IMR-90 (cell line): ENCODE data around the gene CALU. TPM values are rescaled to one million over a fixed set of nuclear protein-coding genes. Genes with fewer than 3 reads are reported as not detected.

Source experiments
- ATAC-seq: fragments of 200-7000 bp; cut with Tn5 transposase; 2 replicates; pipeline ENCODE4 v1.9.1; 2020; ENCODE audit warnings: low read depth, mild to moderate bottlenecking, moderate library complexity
- BruUV-seq: library from RNA; stranded (reverse); fragments of 400-500 nt; replicated peaks from 2 replicates; lab custom pipeline; 2021; lab: Mats Ljungman, UMichigan
- CTCF ChIA-PET: fragments of 300-600 bp; formaldehyde crosslinking; extraction: SDS; loops from one replicate; lab custom pipeline; 2021; ENCODE audit warnings: antibody characterized with exemption; lab: Yijun Ruan, JAX
- POLR2A ChIA-PET: fragments of 300-600 bp; sonication (Branson Sonifier 250); formaldehyde crosslinking; loops from one replicate; lab custom pipeline; 2022; ENCODE audit warnings: antibody characterized with exemption; ENCODE audit not compliant: unreplicated experiment; lab: Charles Lee
- DNase-seq: peaks from one replicate; pipeline ENCODE4 v3.0.0; 2013
- H2AFZ ChIP-seq: replicated peaks from 2 replicates; pipeline ENCODE3; 2013; ENCODE audit warnings: low read length, mild to moderate bottlenecking; ENCODE audit not compliant: poor library complexity
- H2AK5ac ChIP-seq: 2 replicates; pipeline ENCODE4 v1.6.1; 2013; ENCODE audit warnings: low read depth, low read length, inconsistent platforms
- H2AK9ac ChIP-seq: replicated peaks from 2 replicates; pipeline ENCODE3; 2013; ENCODE audit warnings: mild to moderate bottlenecking, low read depth, low read length, moderate library complexity; ENCODE audit not compliant: poor library complexity
- H2BK120ac ChIP-seq: 2 replicates; pipeline ENCODE4 v1.6.1; 2013; ENCODE audit warnings: low read depth, low read length, inconsistent platforms
- H2BK15ac ChIP-seq: 3 replicates; pipeline ENCODE4 v1.6.1; 2013; ENCODE audit warnings: low read depth, low read length, inconsistent platforms
- H2BK20ac ChIP-seq: 2 replicates; pipeline ENCODE4 v1.6.1; 2013; ENCODE audit warnings: low read depth, mild to moderate bottlenecking, inconsistent platforms, low read length, moderate library complexity
- H2BK5ac ChIP-seq: 2 replicates; pipeline ENCODE4 v1.6.1; 2013; ENCODE audit warnings: mild to moderate bottlenecking, low read depth, low read length, inconsistent platforms; ENCODE audit not compliant: poor library complexity, severe bottlenecking
- H3K14ac ChIP-seq: replicated peaks from 2 replicates; pipeline ENCODE4 v1.6.1; 2013; ENCODE audit warnings: low read depth, low read length, inconsistent platforms
- H3K18ac ChIP-seq: 2 replicates; pipeline ENCODE4 v1.6.1; 2013; ENCODE audit warnings: low read depth, low read length, control low read depth
- H3K23ac ChIP-seq: 2 replicates; pipeline ENCODE4 v1.6.1; 2013; ENCODE audit warnings: low read depth, low read length, inconsistent platforms
- H3K27ac ChIP-seq: 2 replicates; pipeline ENCODE4 v1.5.1; 2013; ENCODE audit warnings: mild to moderate bottlenecking, control low read depth, low read length; ENCODE audit not compliant: insufficient read depth
- H3K27me3 ChIP-seq: 2 replicates; pipeline ENCODE4 v1.6.1; 2013; ENCODE audit warnings: low read length; ENCODE audit not compliant: control insufficient read depth, insufficient read depth
- H3K36me3 ChIP-seq: 2 replicates; pipeline ENCODE4 v1.6.1; 2013; ENCODE audit warnings: low read length, mixed read lengths; ENCODE audit not compliant: control insufficient read depth, insufficient read depth
- H3K4ac ChIP-seq: 2 replicates; pipeline ENCODE4 v1.6.1; 2013; ENCODE audit warnings: low read depth, low read length, inconsistent platforms
- H3K4me1 ChIP-seq: 2 replicates; pipeline ENCODE4 v1.6.1; 2013; ENCODE audit warnings: low read length, mixed read lengths; ENCODE audit not compliant: control insufficient read depth, insufficient read depth
- H3K4me2 ChIP-seq: 2 replicates; pipeline ENCODE4 v1.6.1; 2013; ENCODE audit warnings: low read depth, mild to moderate bottlenecking, control low read depth, low read length, moderate library complexity
- H3K4me3 ChIP-seq: 2 replicates; pipeline ENCODE4 v1.5.1; 2013; ENCODE audit warnings: low read depth, mild to moderate bottlenecking, control low read depth, low read length, moderate library complexity; ENCODE audit not compliant: insufficient read depth
- H3K56ac ChIP-seq: 2 replicates; pipeline ENCODE4 v1.6.1; 2013; ENCODE audit warnings: low read length, inconsistent platforms; ENCODE audit not compliant: insufficient read depth; ENCODE audit errors: extremely low read depth
- H3K79me1 ChIP-seq, 2 experiments: 2 replicates each; pipeline ENCODE4 v1.6.1; 2013; ENCODE audit warnings: low read length in 2 of 2, inconsistent platforms in 1 of 2, low read depth in 1 of 2
- H3K9ac ChIP-seq: 2 replicates; pipeline ENCODE4 v1.6.1; 2013; ENCODE audit warnings: low read depth, low read length, control low read depth
- H3K9me1 ChIP-seq: 2 replicates; pipeline ENCODE4 v1.6.1; 2013; ENCODE audit warnings: low read length, inconsistent platforms; ENCODE audit not compliant: insufficient read depth
- H3K9me3 ChIP-seq: 2 replicates; pipeline ENCODE4 v1.6.1; 2013; ENCODE audit warnings: low read length; ENCODE audit not compliant: control insufficient read depth, insufficient read depth
- H4K20me1 ChIP-seq: 2 replicates; pipeline ENCODE4 v1.6.1; 2013; ENCODE audit warnings: low read length, inconsistent platforms; ENCODE audit not compliant: insufficient read depth
- H4K5ac ChIP-seq: 2 replicates; pipeline ENCODE4 v1.6.1; 2013; ENCODE audit warnings: mild to moderate bottlenecking, low read depth, low read length, control low read depth
- H4K8ac ChIP-seq, 2 experiments: 2 replicates each; pipeline ENCODE4 v1.6.1; 2013; ENCODE audit warnings: low read depth in 2 of 2, low read length in 2 of 2, control low read depth in 1 of 2, inconsistent platforms in 1 of 2
- H4K91ac ChIP-seq: 2 replicates; pipeline ENCODE4 v1.6.1; 2013; ENCODE audit warnings: low read depth, low read length, inconsistent platforms; ENCODE audit not compliant: insufficient read depth
- CEBPB ChIP-seq: IDR thresholded peaks from 2 replicates; pipeline ENCODE4 v1.6.1; 2012; ENCODE audit warnings: low read depth, low read length, improper control_type of control experiment
- CHD1 ChIP-seq: IDR thresholded peaks from 2 replicates; pipeline ENCODE4 v1.6.1; 2012; ENCODE audit warnings: low read depth, low read length, improper control_type of control experiment
- MXI1 ChIP-seq: IDR thresholded peaks from 2 replicates; pipeline ENCODE4 v1.6.1; 2012; ENCODE audit warnings: low read depth, mild to moderate bottlenecking, low read length, moderate library complexity, borderline replicate concordance
- RCOR1 ChIP-seq: IDR thresholded peaks from 2 replicates; pipeline ENCODE4 v1.6.1; 2012; ENCODE audit warnings: mild to moderate bottlenecking, low read length, improper control_type of control experiment; ENCODE audit not compliant: insufficient replicate concordance
- WGBS, 2 experiments: methylation state at CpG; one replicate each; pipeline versions ENCODE4 v1.1.5 to v1.1.7; 2013; ENCODE audit warnings: missing lambda C conversion rate in 2 of 2; ENCODE audit not compliant: insufficient read length in 1 of 2; ENCODE audit errors: extremely low coverage in 2 of 2; 5-methylcytosine and 5-hydroxymethylcytosine counted together
- dilution Hi-C: fragments of 300-500 bp; cut with HindIII; formaldehyde crosslinking; loops from one replicate; pipeline ENCODE4 v1.14.3; 2018; ENCODE audit warnings: low sequenced_read_pairs; ENCODE audit not compliant: unreplicated experiment
- in situ Hi-C: fragments of 300-500 bp; cut with MboI; formaldehyde crosslinking; loops from 3 replicates; pipeline ENCODE4 v1.14.3; 2019; ENCODE audit warnings: low sequenced_read_pairs, inconsistent platforms, mixed read lengths
- intact Hi-C: fragments of 100-400 bp; cut with micrococcal nuclease; formaldehyde crosslinking; loops from 2 replicates; pipeline ENCODE4 v1.10.0; 2022
- polyA plus RNA-seq, 3 experiments: library from polyadenylated mRNA; depleted of rRNA; stranded (reverse); fragments of >200 nt; gene quantifications; 2 replicates each; pipeline ENCODE4 v1.2.3, GENCODE V29; 2012; ENCODE audit warnings: low replicate concordance in 1 of 3
- total RNA-seq: library from RNA; depleted of rRNA; stranded (reverse); fragments of >200 nt; gene quantifications from 2 replicates; pipeline ENCODE4 v1.2.3, GENCODE V29; 2012

The CALU gene
- total and polyA plus RNA-seq, 2 of the 4 experiments (the other 2 are of a cell fraction): 421 to 525 TPM

GRCh38 chr7:128745706-128746105 is 6.5 kb downstream of the CALU start:
- no TSS peak for BruUV-seq
- DNase-seq (no peak), ATAC-seq (no peak)
- no peak overlapping the region for H2BK20ac ChIP-seq
- H3K79me1 ChIP-seq: peaks cover 0 to 29% of the 10 kb centered on the region in 2 experiments; a peak in 3 of 4 replicates
- no peak overlapping the region for H2AK9ac ChIP-seq
- peaks cover 96% of the 10 kb centered on the region for H4K20me1 ChIP-seq
- H2BK120ac ChIP-seq: no peak overlapping the region
- TF ChIP-seq CEBPB (no peak), MXI1 (no peak), RCOR1 (no peak), CHD1 (no peak)
- no peak overlapping the region for H2BK15ac ChIP-seq
- H3K9me3 ChIP-seq: no peaks in the 10 kb centered on the region
- WGBS, 2 experiments: no CpG with 5 or more reads among the region's 1 CpG
- H3K36me3 ChIP-seq: peaks cover 26% of the 10 kb centered on the region
- no peak overlapping the region for H3K9ac ChIP-seq
- in situ Hi-C loops: no loop called here
- POLR2A ChIA-PET: no interaction called here
- CTCF ChIA-PET: interaction anchor here (0.6 kb wide), 2 partner anchors 9 to 12 kb away, joined by 5 to 7 read pairs; no protein-coding TSS in a partner anchor
- no peak overlapping the region for H2AFZ ChIP-seq
- H3K14ac ChIP-seq: no peak overlapping the region
- no peaks in the 10 kb centered on the region for H3K27me3 ChIP-seq
- H3K4me1 ChIP-seq: peaks cover 6% of the 10 kb centered on the region
- intact Hi-C loops: no loop called here
- no peak overlapping the region for H3K56ac ChIP-seq
- H2AK5ac ChIP-seq: no peak overlapping the region
- no peak overlapping the region for H4K5ac ChIP-seq
- no peak overlapping the region for H3K27ac ChIP-seq
- H2BK5ac ChIP-seq: no peak overlapping the region
- H3K4me3 ChIP-seq: no peak overlapping the region
- no peak overlapping the region for H3K4ac ChIP-seq
- no peak overlapping the region for H3K18ac ChIP-seq
- H4K91ac ChIP-seq: no peak overlapping the region
- H3K23ac ChIP-seq: no peak overlapping the region; the same call in 1 of the 2 replicates
- dilution Hi-C loops: no loop called here
- H3K9me1 ChIP-seq: peaks cover 22% of the 10 kb centered on the region
- H4K8ac ChIP-seq: no peak overlapping the region
- no peak overlapping the region for H3K4me2 ChIP-seq
